ENCODE data around the gene TMCO4. TPM values are rescaled to one million over a fixed set of nuclear protein-coding genes. Genes with fewer than 3 reads are reported as not detected.

TMCO4 gene
- total and polyA plus RNA-seq, 4 experiments from 2014 or later: 14.9 to 32.7 (median 22.7) TPM

DNA sequence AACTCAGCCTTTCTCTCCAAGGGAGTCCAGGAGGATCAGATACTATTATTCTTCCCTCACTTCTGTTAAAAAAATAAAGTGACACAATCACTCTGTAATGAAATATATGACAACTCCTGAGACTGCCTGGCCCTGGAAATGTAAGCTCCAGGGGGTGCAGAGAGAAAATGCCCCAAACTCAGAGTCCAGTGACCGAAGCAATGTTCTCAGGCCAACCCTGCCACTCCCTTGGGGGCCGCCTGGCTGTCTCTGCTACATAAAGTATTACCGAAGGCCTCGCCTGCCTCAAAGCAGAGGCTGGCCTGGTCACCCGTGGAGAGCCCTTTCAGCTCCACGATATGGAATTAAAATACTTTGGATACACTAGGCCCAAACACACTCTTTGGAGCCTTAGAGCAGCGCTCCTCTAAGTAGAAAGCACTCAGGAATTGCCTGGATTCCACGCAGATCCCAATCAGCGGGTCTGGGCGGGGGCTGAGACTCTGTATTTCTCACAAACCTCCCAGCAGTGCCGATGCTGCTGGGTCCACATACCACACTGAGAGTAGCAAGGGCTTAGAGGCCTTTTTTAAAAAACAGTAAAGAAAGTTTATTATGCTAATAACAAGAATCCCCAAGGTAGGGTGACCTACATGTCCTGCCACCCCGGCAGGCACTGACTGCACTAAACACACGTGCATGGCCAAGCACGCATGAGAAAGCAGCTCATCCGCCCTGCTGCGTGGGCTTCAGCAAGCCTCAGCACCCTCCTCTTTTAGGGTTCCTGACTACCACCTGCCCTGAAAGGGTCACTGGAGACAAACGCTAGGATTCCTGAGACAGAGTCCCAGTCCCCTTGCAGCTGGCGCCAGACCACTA is 31.1 kb downstream of the TMCO4 start:
- CTCF ChIA-PET (ENCODE audit: partially characterized antibody): interaction anchor here (1.0 kb wide), 1 partner anchor 64 kb away, joined by 4 read pairs; no protein-coding TSS in a partner anchor

GRCh38 chr1:19765623-19766022 is 34.1 kb downstream of the TMCO4 start:
- no peaks in the 10 kb centered on the region for H3K9me3 Mint-ChIP-seq
- intact Hi-C loops (cut with micrococcal nuclease): no loop called here
- H3K4me1 Mint-ChIP-seq: peaks cover 6 to 8% (median 7%) of the 10 kb centered on the region in 4 donors
- Histone ChIP-seq H3K9me3 (ENCODE audit: control insufficient read depth in 1 of 2, low read length in 2 of 2) (no peaks in the 10 kb centered on the region), H3K27ac (ENCODE audit: low read depth, low read length) (no peak overlapping the region), H3K4me1 (ENCODE audit: insufficient read depth, low read length) (no peaks in the 10 kb centered on the region), H3K4me3 (ENCODE audit: low read length in 2 of 2) (no peak overlapping the region), H3K36me3 (ENCODE audit: insufficient read depth, low read length) (no peaks in the 10 kb centered on the region), H3K27me3 (ENCODE audit: insufficient read depth, low read length) (no peaks in the 10 kb centered on the region)
- no peak for DNase-seq
- peaks cover 37 to 41% of the 10 kb centered on the region in 2 donors for H3K36me3 Mint-ChIP-seq
- no peaks in the 10 kb centered on the region for H3K27me3 Mint-ChIP-seq
- H3K27ac Mint-ChIP-seq: peak overlapping the region in 3 of 7 donors; percentile 10 to 68 (median 31)
- CTCF ChIA-PET (ENCODE audit: partially characterized antibody): no interaction called here
- POLR2A ChIA-PET (ENCODE audit: partially characterized antibody): interaction anchor here (1.0 kb wide), 1 partner anchor 35 kb away, joined by 3 read pairs; no protein-coding TSS in a partner anchor
- no peak overlapping the region for H3K4me3 Mint-ChIP-seq

More for the DNA sequence above, 31.1 kb downstream of the TMCO4 start:
- Mint-ChIP-seq H3K4me1 (peaks cover 6 to 8% (median 7%) of the 10 kb centered on the region in 4 donors), H3K9me3 (no peaks in the 10 kb centered on the region), H3K36me3 (peaks cover 48 to 62% of the 10 kb centered on the region in 2 donors), H3K27ac (no peak overlapping the region), H3K4me3 (no peak overlapping the region), H3K27me3 (no peaks in the 10 kb centered on the region)
- Histone ChIP-seq H3K27ac (ENCODE audit: low read depth, low read length) (no peak overlapping the region), H3K36me3 (ENCODE audit: insufficient read depth, low read length) (peaks cover 3% of the 10 kb centered on the region), H3K4me3 (ENCODE audit: low read length in 2 of 2) (no peak overlapping the region), H3K9me3 (ENCODE audit: control insufficient read depth in 1 of 2, low read length in 2 of 2) (no peaks in the 10 kb centered on the region), H3K27me3 (ENCODE audit: insufficient read depth, low read length) (no peaks in the 10 kb centered on the region), H3K4me1 (ENCODE audit: insufficient read depth, low read length) (no peaks in the 10 kb centered on the region)
- intact Hi-C loops (cut with micrococcal nuclease): no loop called here
- POLR2A ChIA-PET (ENCODE audit: partially characterized antibody): no interaction called here
- no peak for DNase-seq

DNA sequence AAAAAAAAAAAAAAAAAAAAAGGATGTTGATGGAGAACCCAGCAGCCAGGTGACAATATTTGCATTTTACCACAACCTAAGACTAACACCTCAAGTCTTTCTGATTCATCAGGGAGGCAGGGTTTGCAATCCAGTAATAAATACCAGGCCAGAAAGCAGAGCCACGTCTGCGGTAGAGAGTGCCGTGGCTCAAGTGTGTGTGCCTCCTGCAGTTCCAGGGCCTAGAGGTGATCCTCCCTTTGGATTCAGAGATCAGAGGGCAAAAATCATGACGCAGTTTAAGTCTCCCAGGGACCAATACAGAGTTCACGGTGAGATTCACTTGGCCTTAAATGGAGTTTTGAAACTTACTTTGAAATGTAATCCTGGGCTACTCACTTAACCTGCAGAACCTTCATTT is 34.9 kb downstream of the TMCO4 start:
- H3K4me1 ChIP-seq (ENCODE audit: insufficient read depth, low read length): no peaks in the 10 kb centered on the region
- POLR2A ChIA-PET (ENCODE audit: partially characterized antibody): interaction anchor here (1.0 kb wide), 1 partner anchor 36 kb away, joined by 3 read pairs; no protein-coding TSS in a partner anchor
- no peak overlapping the region for H3K27ac ChIP-seq (ENCODE audit: low read depth, low read length)
- DNase-seq: no peak
- intact Hi-C loops (cut with micrococcal nuclease): no loop called here
- H3K4me3 ChIP-seq (ENCODE audit: low read length in 2 of 2): no peak overlapping the region
- peak overlapping the region in 2 of 7 donors; percentile 1 to 49 for H3K27ac Mint-ChIP-seq
- no peaks in the 10 kb centered on the region for H3K27me3 Mint-ChIP-seq
- peaks cover 33 to 35% of the 10 kb centered on the region in 2 donors for H3K36me3 Mint-ChIP-seq
- H3K9me3 ChIP-seq (ENCODE audit: control insufficient read depth in 1 of 2, low read length in 2 of 2): no peaks in the 10 kb centered on the region
- H3K4me3 Mint-ChIP-seq: no peak overlapping the region
- H3K9me3 Mint-ChIP-seq: no peaks in the 10 kb centered on the region
- H3K27me3 ChIP-seq (ENCODE audit: insufficient read depth, low read length): no peaks in the 10 kb centered on the region
- peaks cover 6 to 8% (median 7%) of the 10 kb centered on the region in 4 donors for H3K4me1 Mint-ChIP-seq
- H3K36me3 ChIP-seq (ENCODE audit: insufficient read depth, low read length): no peaks in the 10 kb centered on the region
- CTCF ChIA-PET (ENCODE audit: partially characterized antibody): no interaction called here

GRCh38 chr1:19762175-19762779 is 37.4 kb downstream of the TMCO4 start:
- intact Hi-C loops (cut with micrococcal nuclease): no loop called here
- CTCF ChIA-PET (ENCODE audit: partially characterized antibody): interaction anchor here (0.6 to 3.8 kb wide), 11 partner anchors 9 to 391 kb away, joined by 3 to 23 read pairs (median 3); no protein-coding TSS in a partner anchor

GRCh38 chr1:19759740-19760089 is 40.0 kb downstream of the TMCO4 start:
- Mint-ChIP-seq H3K27ac (peak overlapping the region in 1 of 7 donors; percentile 24), H3K4me1 (peaks cover 0 to 1% (median 0%) of the 10 kb centered on the region in 4 donors), H3K9me3 (no peaks in the 10 kb centered on the region), H3K27me3 (no peaks in the 10 kb centered on the region), H3K4me3 (no peak overlapping the region), H3K36me3 (peaks cover 20 to 36% of the 10 kb centered on the region in 2 donors)
- H3K4me3 ChIP-seq (ENCODE audit: low read length in 2 of 2): no peak overlapping the region
- intact Hi-C loops (cut with micrococcal nuclease): no loop called here
- H3K36me3 ChIP-seq (ENCODE audit: insufficient read depth, low read length): peaks cover 6% of the 10 kb centered on the region
- H3K27me3 ChIP-seq (ENCODE audit: insufficient read depth, low read length): no peaks in the 10 kb centered on the region
- H3K27ac ChIP-seq (ENCODE audit: low read depth, low read length): no peak overlapping the region
- ChIA-PET POLR2A (ENCODE audit: partially characterized antibody) (no interaction called here), CTCF (ENCODE audit: partially characterized antibody) (interaction anchor here (3.8 kb wide), 1 partner anchor 53 kb away, joined by 23 read pairs; no protein-coding TSS in a partner anchor)
- no peaks in the 10 kb centered on the region for H3K9me3 ChIP-seq (ENCODE audit: control insufficient read depth in 1 of 2, low read length in 2 of 2)
- H3K4me1 ChIP-seq (ENCODE audit: insufficient read depth, low read length): no peaks in the 10 kb centered on the region
- DNase-seq: no peak

More at GRCh38 chr1:19762175-19762779, 37.4 kb downstream of the TMCO4 start:
- Mint-ChIP-seq H3K27me3 (no peaks in the 10 kb centered on the region), H3K9me3 (no peaks in the 10 kb centered on the region), H3K27ac (no peak overlapping the region), H3K4me3 (no peak overlapping the region), H3K4me1 (peaks cover 6 to 8% (median 7%) of the 10 kb centered on the region in 4 donors), H3K36me3 (peaks cover 25 to 38% of the 10 kb centered on the region in 2 donors)
- no peaks in the 10 kb centered on the region for H3K9me3 ChIP-seq (ENCODE audit: control insufficient read depth in 1 of 2, low read length in 2 of 2)
- H3K36me3 ChIP-seq (ENCODE audit: insufficient read depth, low read length): no peaks in the 10 kb centered on the region
- H3K27ac ChIP-seq (ENCODE audit: low read depth, low read length): no peak overlapping the region
- H3K4me1 ChIP-seq (ENCODE audit: insufficient read depth, low read length): no peaks in the 10 kb centered on the region
- H3K27me3 ChIP-seq (ENCODE audit: insufficient read depth, low read length): no peaks in the 10 kb centered on the region
- DNase-seq: peak in 3 of 5 donors; percentile 13 to 17 (median 15)
- POLR2A ChIA-PET (ENCODE audit: partially characterized antibody): no interaction called here
- no peak overlapping the region for H3K4me3 ChIP-seq (ENCODE audit: low read length in 2 of 2)

- Mint-ChIP-seq H3K4me3 (no peak overlapping the region), H3K27ac (no peak overlapping the region), H3K27me3 (no peaks in the 10 kb centered on the region), H3K9me3 (no peaks in the 10 kb centered on the region), H3K4me1 (peaks cover 0 to 1% (median 0%) of the 10 kb centered on the region in 4 donors), H3K36me3 (peaks cover 33 to 44% of the 10 kb centered on the region in 2 donors)
- peaks cover 18% of the 10 kb centered on the region for H3K36me3 ChIP-seq (ENCODE audit: insufficient read depth, low read length)
- ChIA-PET POLR2A (ENCODE audit: partially characterized antibody) (no interaction called here), CTCF (ENCODE audit: partially characterized antibody) (interaction anchor here (1.3 kb wide), 1 partner anchor 9 kb away, joined by 5 read pairs; no protein-coding TSS in a partner anchor)
- no peaks in the 10 kb centered on the region for H3K4me1 ChIP-seq (ENCODE audit: insufficient read depth, low read length)
- intact Hi-C loops (cut with micrococcal nuclease): no loop called here
- no peak overlapping the region for H3K4me3 ChIP-seq (ENCODE audit: low read length in 2 of 2)
- H3K27me3 ChIP-seq (ENCODE audit: insufficient read depth, low read length): no peaks in the 10 kb centered on the region
- no peak for DNase-seq
- no peaks in the 10 kb centered on the region for H3K9me3 ChIP-seq (ENCODE audit: control insufficient read depth in 1 of 2, low read length in 2 of 2)
- H3K27ac ChIP-seq (ENCODE audit: low read depth, low read length): no peak overlapping the region
Observed at GRCh38 chr1:19758227-19758830, 41.4 kb downstream of the TMCO4 start.

DNA sequence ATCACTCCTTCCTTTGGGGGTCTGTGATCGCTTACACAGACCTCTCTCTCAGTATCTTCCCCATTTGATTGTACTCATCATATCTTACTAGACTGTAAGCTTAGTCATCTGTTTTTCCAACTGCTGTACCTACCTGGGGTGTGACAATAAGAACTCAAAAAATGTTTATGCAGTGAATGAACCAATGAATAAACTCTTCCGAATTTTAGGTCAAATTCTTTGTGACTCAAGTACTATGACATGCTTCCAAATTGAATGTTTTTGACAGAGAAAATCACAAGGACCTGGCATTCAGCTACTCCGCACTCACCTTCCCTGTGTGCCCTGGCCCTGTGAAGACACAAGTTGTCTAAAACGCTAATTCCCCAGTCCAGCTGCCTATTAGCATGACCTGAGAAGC is 42.1 kb downstream of the TMCO4 start:
- Histone ChIP-seq H3K4me1 (ENCODE audit: insufficient read depth, low read length) (no peaks in the 10 kb centered on the region), H3K27ac (ENCODE audit: low read depth, low read length) (no peak overlapping the region), H3K9me3 (ENCODE audit: control insufficient read depth in 1 of 2, low read length in 2 of 2) (no peaks in the 10 kb centered on the region), H3K27me3 (ENCODE audit: insufficient read depth, low read length) (no peaks in the 10 kb centered on the region), H3K4me3 (ENCODE audit: low read length in 2 of 2) (no peak overlapping the region), H3K36me3 (ENCODE audit: insufficient read depth, low read length) (peaks cover 18% of the 10 kb centered on the region)
- intact Hi-C loops (cut with micrococcal nuclease): no loop called here
- Mint-ChIP-seq H3K27me3 (no peaks in the 10 kb centered on the region), H3K4me3 (no peak overlapping the region), H3K36me3 (peaks cover 38 to 44% of the 10 kb centered on the region in 2 donors), H3K27ac (peak overlapping the region in 1 of 7 donors; percentile 89), H3K4me1 (peaks cover 0 to 1% (median 0%) of the 10 kb centered on the region in 4 donors), H3K9me3 (no peaks in the 10 kb centered on the region)
- POLR2A ChIA-PET (ENCODE audit: partially characterized antibody): no interaction called here
- DNase-seq: no peak
- CTCF ChIA-PET (ENCODE audit: partially characterized antibody): interaction anchor here (1.3 kb wide), 1 partner anchor 9 kb away, joined by 5 read pairs; no protein-coding TSS in a partner anchor
